ENCODE data around the gene CAPZB.

Gene CAPZB

GRCh38 chr1:19326748-19327065 lies 158.6 kb downstream of the CAPZB start:
- Histone ChIP-seq H3K36me3 (ENCODE audit: control insufficient read depth, insufficient read depth, low read length, severe bottlenecking) (peaks cover 65% of the 10 kb centered on the region), H3K9me3 (ENCODE audit: control insufficient read depth, low read length) (no peaks in the 10 kb centered on the region), H3K9ac (ENCODE audit: low read length) (no peak overlapping the region), H3K27me3 (replicated peaks; ENCODE audit: control insufficient read depth, insufficient read depth, low read length) (no peaks in the 10 kb centered on the region), H3K4me3 (ENCODE audit: low read length) (no peak overlapping the region), H3K4me1 (ENCODE audit: control insufficient read depth, insufficient read depth, low read length) (no peaks in the 10 kb centered on the region)
- no peak for DNase-seq (ENCODE audit: low read depth)

- DNase-seq (ENCODE audit: low read depth), result no peak
- Histone ChIP-seq H3K9me3 (ENCODE audit: control insufficient read depth, low read length) (no peaks in the 10 kb centered on the region), H3K4me3 (ENCODE audit: low read length) (no peak overlapping the region), H3K4me1 (ENCODE audit: control insufficient read depth, insufficient read depth, low read length) (no peaks in the 10 kb centered on the region), H3K9ac (ENCODE audit: low read length) (no peak overlapping the region), H3K27me3 (replicated peaks; ENCODE audit: control insufficient read depth, insufficient read depth, low read length) (no peaks in the 10 kb centered on the region), H3K36me3 (ENCODE audit: control insufficient read depth, insufficient read depth, low read length, severe bottlenecking) (peaks cover 70% of the 10 kb centered on the region)
Observed at GRCh38 chr1:19325958-19326747, 159.2 kb downstream of the CAPZB start.

- H3K9me3 ChIP-seq (ENCODE audit: control insufficient read depth, low read length), result no peaks in the 10 kb centered on the region
- H3K9ac ChIP-seq (ENCODE audit: low read length), result no peak overlapping the region
- H3K4me1 ChIP-seq (ENCODE audit: control insufficient read depth, insufficient read depth, low read length), result no peaks in the 10 kb centered on the region
- no peaks in the 10 kb centered on the region for H3K27me3 ChIP-seq (replicated peaks; ENCODE audit: control insufficient read depth, insufficient read depth, low read length)
- no peak overlapping the region for H3K4me3 ChIP-seq (ENCODE audit: low read length)
- peaks cover 70% of the 10 kb centered on the region for H3K36me3 ChIP-seq (ENCODE audit: control insufficient read depth, insufficient read depth, low read length, severe bottlenecking)
- DNase-seq (ENCODE audit: low read depth), result no peak
Observed at GRCh38 chr1:19325368-19325957, 159.9 kb downstream of the CAPZB start.

DNA sequence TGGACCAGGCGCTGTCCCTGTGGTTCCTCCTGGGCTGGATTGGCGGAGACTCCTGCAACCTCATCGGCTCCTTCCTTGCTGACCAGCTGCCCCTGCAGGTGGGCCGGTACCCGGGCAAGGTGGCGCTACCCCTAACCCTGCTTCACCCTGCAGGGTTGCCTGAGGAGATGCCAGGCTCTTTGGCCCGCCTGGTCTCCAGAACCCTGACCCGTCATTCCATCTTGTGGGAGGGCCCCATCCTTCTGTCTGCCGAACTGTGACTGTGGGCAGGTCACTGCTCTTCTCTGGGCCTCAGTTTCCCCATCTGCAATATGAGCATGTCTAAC lies 160.7 kb downstream of the CAPZB start:
- no peak overlapping the region for H3K4me3 ChIP-seq (ENCODE audit: low read length)
- H3K9me3 ChIP-seq (ENCODE audit: control insufficient read depth, low read length), result no peaks in the 10 kb centered on the region
- no peak for DNase-seq (ENCODE audit: low read depth)
- peaks cover 65% of the 10 kb centered on the region for H3K36me3 ChIP-seq (ENCODE audit: control insufficient read depth, insufficient read depth, low read length, severe bottlenecking)
- H3K4me1 ChIP-seq (ENCODE audit: control insufficient read depth, insufficient read depth, low read length), result no peaks in the 10 kb centered on the region
- no peak overlapping the region for H3K9ac ChIP-seq (ENCODE audit: low read length)
- no peaks in the 10 kb centered on the region for H3K27me3 ChIP-seq (replicated peaks; ENCODE audit: control insufficient read depth, insufficient read depth, low read length)

DNA sequence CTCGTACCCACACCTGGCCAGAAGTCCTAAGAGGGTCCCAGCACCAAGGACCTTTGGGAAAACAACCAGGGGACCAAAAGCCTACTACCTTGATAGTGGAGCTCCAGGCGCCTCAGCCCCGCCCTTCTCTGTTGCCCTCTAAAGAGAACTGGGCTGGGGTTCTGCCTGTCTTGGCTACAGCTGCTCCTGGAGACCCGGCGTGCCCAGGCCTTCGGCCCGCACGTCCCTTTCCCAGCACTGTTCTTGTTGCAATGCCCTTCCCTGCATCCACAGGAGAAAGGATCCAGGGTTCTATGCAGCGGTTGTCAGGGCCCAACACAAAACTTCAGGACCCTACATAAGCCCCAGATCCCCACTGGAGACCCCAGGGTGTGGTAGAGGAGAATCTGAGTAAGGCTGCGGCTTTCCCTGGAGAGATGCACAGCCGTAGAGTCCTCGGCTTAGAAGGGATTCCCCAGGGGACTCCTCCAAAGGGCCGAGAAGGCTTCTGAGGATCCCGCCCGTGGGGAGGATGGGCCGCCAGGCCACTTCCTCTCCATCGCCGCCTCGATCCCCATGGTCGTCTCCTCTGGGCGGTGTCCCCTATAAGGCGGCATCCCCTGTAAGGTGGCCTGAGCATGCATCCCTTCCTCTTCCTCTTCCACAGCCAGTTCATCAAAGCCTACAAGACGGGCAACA lies 161.2 kb downstream of the CAPZB start:
- Histone ChIP-seq H3K9ac (ENCODE audit: low read length) (no peak overlapping the region), H3K36me3 (ENCODE audit: control insufficient read depth, insufficient read depth, low read length, severe bottlenecking) (peaks cover 67% of the 10 kb centered on the region), H3K27me3 (replicated peaks; ENCODE audit: control insufficient read depth, insufficient read depth, low read length) (no peaks in the 10 kb centered on the region), H3K4me3 (ENCODE audit: low read length) (no peak overlapping the region), H3K9me3 (ENCODE audit: control insufficient read depth, low read length) (no peaks in the 10 kb centered on the region), H3K4me1 (ENCODE audit: control insufficient read depth, insufficient read depth, low read length) (no peaks in the 10 kb centered on the region)
- DNase-seq (ENCODE audit: low read depth), result no peak

- Histone ChIP-seq H3K27me3 (replicated peaks; ENCODE audit: control insufficient read depth, insufficient read depth, low read length) (no peaks in the 10 kb centered on the region), H3K4me3 (ENCODE audit: low read length) (no peak overlapping the region), H3K4me1 (ENCODE audit: control insufficient read depth, insufficient read depth, low read length) (no peaks in the 10 kb centered on the region), H3K9me3 (ENCODE audit: control insufficient read depth, low read length) (no peaks in the 10 kb centered on the region), H3K36me3 (ENCODE audit: control insufficient read depth, insufficient read depth, low read length, severe bottlenecking) (peaks cover 65% of the 10 kb centered on the region), H3K9ac (ENCODE audit: low read length) (no peak overlapping the region)
- DNase-seq (ENCODE audit: low read depth), result no peak
Observed at GRCh38 chr1:19322481-19322880, 162.9 kb downstream of the CAPZB start.

GRCh38 chr1:19321071-19321470 lies 164.3 kb downstream of the CAPZB start:
- DNase-seq (ENCODE audit: low read depth), result no peak
- no peak overlapping the region for H3K9ac ChIP-seq (ENCODE audit: low read length)
- peaks cover 51% of the 10 kb centered on the region for H3K36me3 ChIP-seq (ENCODE audit: control insufficient read depth, insufficient read depth, low read length, severe bottlenecking)
- H3K4me1 ChIP-seq (ENCODE audit: control insufficient read depth, insufficient read depth, low read length), result no peaks in the 10 kb centered on the region
- no peaks in the 10 kb centered on the region for H3K27me3 ChIP-seq (replicated peaks; ENCODE audit: control insufficient read depth, insufficient read depth, low read length)
- H3K9me3 ChIP-seq (ENCODE audit: control insufficient read depth, low read length), result no peaks in the 10 kb centered on the region
- H3K4me3 ChIP-seq (ENCODE audit: low read length), result no peak overlapping the region

DNA sequence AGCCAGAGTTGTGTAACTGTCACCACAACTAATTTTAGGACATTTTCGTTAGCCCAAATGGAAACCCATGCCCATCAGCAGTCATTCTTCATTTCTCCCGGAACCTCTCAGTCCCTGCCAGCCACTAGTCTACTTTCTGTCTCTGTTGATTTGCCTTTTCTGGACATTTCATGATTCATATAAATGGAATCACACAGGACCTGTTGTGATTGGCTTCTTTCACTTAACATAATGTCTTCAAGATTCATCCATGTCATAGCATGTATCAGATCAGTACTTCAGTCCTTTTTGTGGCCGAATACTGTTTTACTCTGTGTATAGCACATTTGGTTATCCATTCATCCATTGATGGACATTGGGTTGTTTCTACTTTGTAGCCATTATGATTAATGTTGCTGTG lies 166.1 kb downstream of the CAPZB start:
- no peak for DNase-seq (ENCODE audit: low read depth)
- Histone ChIP-seq H3K4me3 (ENCODE audit: low read length) (no peak overlapping the region), H3K9me3 (ENCODE audit: control insufficient read depth, low read length) (no peaks in the 10 kb centered on the region), H3K27me3 (replicated peaks; ENCODE audit: control insufficient read depth, insufficient read depth, low read length) (no peaks in the 10 kb centered on the region), H3K9ac (ENCODE audit: low read length) (no peak overlapping the region), H3K4me1 (ENCODE audit: control insufficient read depth, insufficient read depth, low read length) (no peaks in the 10 kb centered on the region), H3K36me3 (ENCODE audit: control insufficient read depth, insufficient read depth, low read length, severe bottlenecking) (peaks cover 39% of the 10 kb centered on the region)

GRCh38 chr1:19317126-19317910 lies 168.0 kb downstream of the CAPZB start:
- no peak for DNase-seq (ENCODE audit: low read depth)
- Histone ChIP-seq H3K9me3 (ENCODE audit: control insufficient read depth, low read length) (no peaks in the 10 kb centered on the region), H3K4me3 (ENCODE audit: low read length) (no peak overlapping the region), H3K4me1 (ENCODE audit: control insufficient read depth, insufficient read depth, low read length) (peaks cover 10% of the 10 kb centered on the region), H3K27me3 (replicated peaks; ENCODE audit: control insufficient read depth, insufficient read depth, low read length) (no peaks in the 10 kb centered on the region), H3K36me3 (ENCODE audit: control insufficient read depth, insufficient read depth, low read length, severe bottlenecking) (peaks cover 34% of the 10 kb centered on the region), H3K9ac (ENCODE audit: low read length) (no peak overlapping the region)

DNA sequence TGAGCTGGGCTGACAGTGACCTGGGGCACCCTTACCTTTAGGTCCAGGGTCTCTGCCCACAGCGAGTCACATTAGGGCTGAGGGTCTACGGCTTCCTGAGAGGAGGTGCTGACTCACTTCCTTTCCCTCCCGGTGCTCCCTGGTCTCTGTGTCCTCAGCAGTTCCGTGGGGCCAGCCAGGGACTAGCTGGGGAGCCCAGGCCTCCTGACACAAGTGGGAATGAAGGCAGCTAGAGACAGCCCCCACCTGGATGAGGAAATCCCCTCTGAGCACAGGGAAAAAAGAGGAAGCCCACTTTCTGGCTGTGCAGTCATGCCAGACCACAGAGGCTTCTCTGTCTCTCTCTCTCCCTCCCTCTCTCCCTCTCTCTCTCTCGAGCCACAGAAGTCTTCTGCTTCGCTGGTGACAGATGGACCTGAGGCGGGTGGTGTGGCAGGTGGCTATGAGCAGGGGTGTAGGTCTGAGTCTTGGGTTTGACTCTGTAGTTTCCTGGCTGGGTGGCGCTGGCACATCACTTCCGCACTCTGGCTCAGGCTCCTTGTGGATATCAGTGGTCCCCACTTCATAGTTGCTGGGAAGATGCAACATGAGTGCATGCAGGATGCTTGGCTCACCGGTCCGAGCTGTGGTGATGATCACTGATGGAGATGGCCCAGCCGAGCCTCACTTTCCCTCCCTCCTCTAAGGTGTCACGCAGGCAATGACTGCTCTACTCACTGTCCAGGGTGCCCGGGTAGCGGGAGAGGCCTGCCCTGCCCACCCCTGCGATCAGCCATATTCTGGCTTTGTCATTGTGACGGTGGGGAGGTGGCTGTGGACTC lies 169.8 kb downstream of the CAPZB start:
- Histone ChIP-seq H3K4me1 (ENCODE audit: control insufficient read depth, insufficient read depth, low read length) (peaks cover 16% of the 10 kb centered on the region), H3K36me3 (ENCODE audit: control insufficient read depth, insufficient read depth, low read length, severe bottlenecking) (peaks cover 25% of the 10 kb centered on the region)
- DNase-seq (ENCODE audit: low read depth), result peak; percentile 40

More for the DNA sequence above, 169.8 kb downstream of the CAPZB start:
- H3K27me3 ChIP-seq (replicated peaks; ENCODE audit: control insufficient read depth, insufficient read depth, low read length), result no peaks in the 10 kb centered on the region
- no peak overlapping the region for H3K4me3 ChIP-seq (ENCODE audit: low read length)
- no peaks in the 10 kb centered on the region for H3K9me3 ChIP-seq (ENCODE audit: control insufficient read depth, low read length)
- H3K9ac ChIP-seq (ENCODE audit: low read length), result no peak overlapping the region
